ENCODE results near the gene SH3BP4. TPM values are rescaled to one million over a fixed set of nuclear protein-coding genes. Genes with fewer than 3 reads are reported as not detected.

Gene SH3BP4
- total and polyA plus RNA-seq, 2 of the 8 experiments (the other 6 are each of a cell fraction or from before 2014, with no cell fraction given) = 28.3 to 35.4 TPM

DNA sequence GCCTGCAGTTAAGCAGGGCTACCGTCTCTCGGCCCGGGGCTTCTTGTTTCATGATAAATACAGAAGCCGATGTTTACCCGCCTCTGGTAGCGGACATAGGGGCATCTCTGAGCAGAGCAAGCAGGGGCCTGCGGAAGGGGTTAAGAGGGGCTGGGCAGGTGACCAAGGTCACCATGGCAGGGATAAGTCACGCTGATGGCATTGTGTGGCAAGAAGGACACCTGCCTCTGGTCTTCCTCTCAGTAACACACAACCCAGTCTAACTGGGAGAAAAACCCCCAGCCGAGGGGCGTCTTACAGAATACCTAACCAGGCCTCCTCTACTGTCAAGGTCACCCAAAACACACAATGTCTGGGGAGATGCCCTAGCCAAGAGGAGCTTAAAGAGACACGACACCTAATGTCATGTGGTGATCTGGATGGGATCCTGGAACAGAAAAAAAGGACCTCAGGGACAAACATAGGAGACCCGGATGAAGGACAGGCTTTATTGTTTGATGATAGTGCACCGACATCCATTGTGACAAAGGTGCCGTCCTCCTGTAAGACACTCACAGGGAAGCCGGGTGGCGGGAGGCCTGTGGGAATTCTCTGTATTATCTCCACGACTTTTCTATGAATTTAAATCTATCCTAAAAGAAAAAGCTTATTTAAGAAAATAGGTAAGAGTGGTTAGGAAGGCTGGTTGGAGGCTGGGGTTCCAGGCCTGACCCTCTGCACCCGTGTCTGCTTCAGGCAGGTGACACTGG lies 24.8 kb downstream of the SH3BP4 start:
- peaks cover 3 to 12% of the 10 kb centered on the region in 2 experiments for H4K20me1 ChIP-seq (replicated peaks in 1 of 2; ENCODE audit: control insufficient read depth in 1 of 2, insufficient read depth in 2 of 2, low read length in 2 of 2)
- POLR2A ChIA-PET (ENCODE audit: partially characterized antibody) = interaction anchor here (0.7 to 1.3 kb wide), 5 partner anchors 8 to 835 kb away, joined by 3 to 5 read pairs (median 4); no protein-coding TSS in a partner anchor

More for the DNA sequence above, 24.8 kb downstream of the SH3BP4 start:
- no peak overlapping the region for H3K4me3 ChIP-seq (ENCODE audit: extremely low read depth in 1 of 4, insufficient read depth in 2 of 4, low read depth in 3 of 4, low read length in 4 of 4)
- no peak overlapping the region for H2BK15ac ChIP-seq (ENCODE audit: low read length)
- 92% methylated on average over 18 of the region's 18 CpGs; no CpG with 5 or more reads in 1 of the 2 experiments for WGBS, 2 experiments (ENCODE audit: extremely low coverage in 1 of 2, insufficient coverage in 1 of 2, insufficient read length in 1 of 2, insufficient replicate concordance in 2 of 2, low coverage in 1 of 2, low lambda C conversion rate in 2 of 2, missing lambda C conversion rate in 1 of 2)
- DNase-seq (ENCODE audit: low read depth in 1 of 2, low spot score in 2 of 2) (no peak), FAIRE-seq (no peak)
- CTCF ChIA-PET (ENCODE audit: partially characterized antibody) = interaction anchor here (0.6 to 1.1 kb wide), 4 partner anchors 19 to 690 kb away, joined by 3 read pairs; no protein-coding TSS in a partner anchor
- no peak overlapping the region; the same call in 1 of the 2 replicates for H3K18ac ChIP-seq (ENCODE audit: extremely low read depth, low read length)
- H3K79me2 ChIP-seq (ENCODE audit: control insufficient read depth in 1 of 2, insufficient read depth in 2 of 2, low read length in 2 of 2) = peaks cover 22 to 94% of the 10 kb centered on the region in 2 experiments
- TF ChIP-seq SUZ12 (IDR thresholded peaks at IDR 0.05; ENCODE audit: low read length) (no peak), POLR2A (IDR thresholded peaks at IDR 0.05; ENCODE audit: control extremely low read depth in 1 of 2, low read depth in 2 of 2, low read length in 2 of 2) (no peak), BRCA1 (IDR thresholded peaks at IDR 0.05; ENCODE audit: low read depth, low read length) (no peak), EGR1 (IDR thresholded peaks at IDR 0.05; ENCODE audit: borderline replicate concordance, low read depth, low read length) (no peak)
- no peak overlapping the region for H4K91ac ChIP-seq (replicated peaks; ENCODE audit: insufficient read length, low read length)
- H3K14ac ChIP-seq (ENCODE audit: insufficient read length) = no peak overlapping the region
- no peak overlapping the region for H3K9ac ChIP-seq (replicated peaks in 1 of 4; ENCODE audit: extremely low read depth in 1 of 4, low read depth in 3 of 4, low read length in 3 of 4)
- no peak overlapping the region for H3K4ac ChIP-seq (replicated peaks; ENCODE audit: insufficient read length, low read depth, low read length)
- no peak overlapping the region for H3K27ac ChIP-seq (ENCODE audit: low read depth, low read length)
- H3K4me2 ChIP-seq (ENCODE audit: insufficient read depth in 1 of 2, low read depth in 2 of 2, low read length in 2 of 2) = no peak overlapping the region
- peaks cover 0 to 17% (median under 1%) of the 10 kb centered on the region in 4 experiments; a peak in 4 of 8 replicates for H3K36me3 ChIP-seq (ENCODE audit: control insufficient read depth in 2 of 4, insufficient read depth in 4 of 4, low read length in 3 of 4)
- no peak overlapping the region for H4K5ac ChIP-seq (ENCODE audit: insufficient read length, low read depth, low read length)
- H3K23ac ChIP-seq (ENCODE audit: insufficient read length) = no peak overlapping the region
- no peak overlapping the region for H2BK5ac ChIP-seq (ENCODE audit: low read depth, low read length)
- H2BK12ac ChIP-seq (ENCODE audit: low read depth, low read length) = 0 out of 2 replicates have a peak overlapping the region, but pooled peaks have one; percentile 27
- H2AK5ac ChIP-seq (ENCODE audit: low read depth, low read length) = no peak overlapping the region
- no peak overlapping the region for H3K56ac ChIP-seq (replicated peaks; ENCODE audit: insufficient read length, low read depth, low read length)
- peaks cover 6 to 23% (median 19%) of the 10 kb centered on the region in 4 experiments for H3K4me1 ChIP-seq (replicated peaks in 1 of 4; ENCODE audit: control insufficient read depth in 3 of 4, insufficient read depth in 4 of 4, low read length in 3 of 4)
- H4K8ac ChIP-seq (ENCODE audit: extremely low read depth, insufficient read depth, low read length) = no peak overlapping the region
- no peaks in the 10 kb centered on the region for H3K27me3 ChIP-seq (replicated peaks in 1 of 4; ENCODE audit: control insufficient read depth in 3 of 4, extremely low read depth in 1 of 4, insufficient read depth in 3 of 4, low read length in 3 of 4)
- no peak overlapping the region for H2BK120ac ChIP-seq (replicated peaks; ENCODE audit: low read depth, low read length)
- H3K23me2 ChIP-seq (ENCODE audit: low read depth, low read length) = peaks cover 4% of the 10 kb centered on the region; the same call in 1 of the 2 replicates
- H2BK20ac ChIP-seq (ENCODE audit: low read length) = no peak overlapping the region
- H3K79me1 ChIP-seq (ENCODE audit: low read depth, low read length) = peaks cover 36% of the 10 kb centered on the region
- H3K9me3 ChIP-seq (ENCODE audit: insufficient read depth in 2 of 2, low read depth in 1 of 2, low read length in 1 of 2) = peaks cover 4% of the 10 kb centered on the region in 2 experiments; a peak in 2 of 4 replicates
- no peak overlapping the region for H2AFZ ChIP-seq (ENCODE audit: low read length)
